Measurements from ENCODE around the gene TMEM205.
"Not testable (repeated sequence)": the region's sequence is repeated elsewhere in the genome, so short reads cannot be mapped to it uniquely, and the experiment has no call there.

TMEM205 gene

DNA sequence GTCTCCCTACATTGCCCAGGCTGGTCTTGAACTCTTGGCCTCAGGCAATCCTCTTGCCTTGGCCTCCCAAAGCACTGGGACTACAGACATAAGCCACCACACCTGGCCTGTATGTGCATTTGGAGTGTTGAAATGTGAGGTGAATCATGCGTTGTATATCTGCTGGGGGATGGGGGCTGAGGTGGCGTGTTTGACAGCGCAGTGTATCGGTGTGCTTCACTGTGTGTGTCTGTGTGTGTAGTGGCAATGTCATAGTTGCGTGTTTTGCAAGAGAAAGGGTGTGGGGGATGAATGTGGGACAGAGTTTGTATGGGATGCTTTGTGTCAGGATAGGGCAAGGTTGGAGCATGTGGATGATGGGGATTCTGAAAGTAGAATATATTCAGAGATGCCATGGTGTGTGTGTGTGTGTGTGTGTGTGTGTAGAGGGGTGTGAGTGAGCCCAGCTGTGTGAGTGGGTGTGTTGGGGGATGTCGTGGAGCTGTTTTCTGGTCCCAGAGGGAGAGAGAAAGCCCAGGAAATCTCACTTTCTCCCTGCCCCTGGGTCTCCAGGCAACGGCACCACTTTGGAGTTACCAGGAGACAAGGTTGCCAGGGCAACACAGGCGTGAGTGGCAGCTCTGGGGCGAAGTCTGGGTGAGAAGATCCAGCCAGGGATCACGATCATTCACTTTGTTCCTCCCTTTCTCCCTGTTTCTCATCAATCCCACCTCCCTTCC is 27.3 kb upstream of the TMEM205 start:
- DNase-seq = peak in 50 of 56 donors; percentile 13 to 86 (median 66)

DNA sequence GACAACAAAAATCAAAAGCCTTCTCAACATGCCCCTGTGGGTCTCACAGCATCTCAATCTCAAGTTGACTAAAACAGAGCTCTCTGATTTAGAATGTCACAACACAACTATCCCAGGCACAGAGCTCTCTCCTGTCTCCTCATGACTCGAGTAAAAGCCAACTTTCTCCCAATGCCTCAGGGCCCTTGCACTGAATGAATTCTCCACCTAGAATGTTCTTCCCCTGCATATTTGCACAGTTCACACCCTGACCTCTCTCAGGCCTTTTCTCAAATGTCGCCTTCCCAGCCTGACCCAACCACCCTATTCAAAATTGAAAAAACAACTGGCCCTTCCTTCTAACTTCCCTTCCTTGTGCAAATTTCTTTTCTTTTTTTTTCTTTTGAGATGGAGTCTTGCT is 24.7 kb upstream of the TMEM205 start:
- DNase-seq = no peak

DNA sequence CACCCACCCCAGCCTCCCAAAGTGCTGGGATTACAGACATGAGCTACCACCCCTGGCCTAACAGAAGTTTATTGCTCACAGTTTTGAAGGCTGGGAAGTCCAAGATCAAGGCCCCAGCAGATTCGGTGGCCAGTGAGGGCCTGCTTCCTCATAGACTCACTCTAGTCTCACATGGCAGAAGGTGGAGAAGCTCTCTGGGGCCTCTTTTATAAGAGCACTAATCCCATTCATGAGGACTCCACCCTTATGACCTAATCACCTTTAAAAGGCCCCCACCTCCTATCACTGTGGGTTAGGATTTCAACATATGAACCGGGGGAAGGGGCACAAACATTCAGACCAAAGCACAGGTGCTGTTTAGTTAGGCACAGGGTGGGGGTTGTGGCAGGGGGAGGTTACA is 21.5 kb upstream of the TMEM205 start:
- no peak for DNase-seq

DNA sequence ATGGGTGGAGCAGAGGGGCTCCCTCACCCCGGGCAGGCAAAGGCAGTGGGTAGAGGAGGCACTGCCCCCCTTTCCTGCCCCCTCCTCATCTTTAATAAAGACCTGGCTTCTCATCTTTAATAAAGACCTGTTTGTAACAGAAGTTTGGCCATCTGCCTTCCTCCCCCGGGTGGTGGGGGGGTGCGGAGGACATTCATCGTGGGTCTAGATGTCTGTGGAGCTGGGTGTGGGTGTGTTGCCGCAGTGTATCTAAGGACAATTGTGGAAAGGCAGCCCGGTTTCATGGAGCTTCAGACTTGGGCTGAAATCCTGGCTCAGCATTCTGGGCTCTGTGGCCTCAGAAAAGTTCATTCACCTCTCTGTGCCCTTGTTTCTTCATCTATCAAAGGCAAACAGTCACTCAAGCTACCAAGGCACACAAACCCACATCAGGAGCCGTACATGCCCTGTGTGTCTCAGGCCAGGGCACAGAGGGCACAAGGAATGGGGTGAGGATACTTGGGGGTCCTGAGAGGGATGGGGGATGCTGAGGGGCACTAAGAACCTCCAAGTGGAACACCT is 19.6 kb upstream of the TMEM205 start:
- DNase-seq = peak in 22 of 56 donors; percentile 11 to 53 (median 26)

DNA sequence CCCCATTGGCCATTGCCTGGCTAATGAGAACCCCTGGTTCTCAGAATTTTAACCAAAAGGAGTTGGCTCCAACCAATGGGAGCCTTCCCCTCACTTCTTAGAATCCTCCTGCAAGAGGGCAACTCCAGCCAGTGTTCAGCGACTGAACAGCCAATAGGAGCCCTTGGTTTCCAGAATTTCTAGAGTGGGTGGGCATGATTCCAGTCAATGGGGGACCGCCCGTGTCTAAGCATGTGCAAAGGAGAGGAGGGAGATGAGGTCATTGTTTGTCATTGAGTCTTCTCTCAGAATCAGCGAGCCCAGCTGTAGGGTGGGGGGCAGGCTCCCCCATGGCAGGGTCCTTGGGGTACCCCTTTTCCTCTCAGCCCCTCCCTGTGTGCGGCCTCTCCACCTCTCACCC is 18.9 kb upstream of the TMEM205 start:
- peak in 32 of 56 donors; percentile 3 to 68 (median 34) for DNase-seq

DNA sequence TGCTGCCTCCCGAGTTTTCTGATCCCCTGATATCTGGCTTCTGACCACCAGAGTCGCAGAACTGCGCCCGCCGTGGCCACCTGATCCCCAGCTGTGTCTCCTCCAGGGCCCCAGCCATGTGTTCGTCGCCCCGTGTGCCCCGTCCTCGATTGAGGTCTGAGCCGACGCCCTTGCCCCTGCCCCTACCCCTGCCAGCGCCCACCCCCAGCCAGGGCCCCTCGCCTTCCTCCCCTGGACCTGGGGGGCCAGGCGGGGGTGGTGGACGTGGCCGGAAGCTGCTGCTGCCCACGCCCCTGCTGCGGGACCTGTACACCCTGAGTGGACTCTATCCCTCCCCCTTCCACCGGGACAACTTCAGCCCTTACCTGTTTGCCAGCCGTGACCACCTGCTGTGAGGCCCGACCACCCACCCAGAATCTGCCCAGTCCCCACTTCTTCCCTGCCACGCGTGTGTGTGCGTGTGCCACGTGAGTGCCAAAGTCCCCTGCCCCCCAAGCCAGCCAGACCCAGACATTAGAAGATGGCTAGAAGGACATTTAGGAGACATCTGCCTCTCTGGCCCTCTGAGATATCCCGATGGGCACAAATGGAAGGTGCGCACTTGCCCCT is 18.3 kb upstream of the TMEM205 start:
- no peak for DNase-seq

DNA sequence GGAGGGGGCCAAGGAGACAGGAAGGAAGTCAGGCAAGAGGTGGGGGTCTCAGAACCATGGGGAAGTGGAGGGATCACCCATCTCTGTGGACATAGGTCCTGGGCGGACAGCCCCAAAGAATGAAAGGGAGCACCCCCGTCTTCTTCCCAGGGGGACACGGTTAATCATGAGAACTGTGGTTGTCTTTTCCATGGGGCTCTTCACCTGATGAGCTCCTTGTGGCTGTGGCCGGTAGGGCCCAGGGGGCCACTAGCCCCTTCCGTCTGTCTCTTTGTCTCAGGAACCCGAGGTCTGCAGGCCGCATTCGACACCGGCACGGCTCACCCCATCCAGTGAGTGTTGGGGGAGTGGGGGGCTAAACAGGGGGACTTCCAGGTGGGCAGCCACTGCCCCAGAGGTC is 17.8 kb upstream of the TMEM205 start:
- no peak for DNase-seq

DNA sequence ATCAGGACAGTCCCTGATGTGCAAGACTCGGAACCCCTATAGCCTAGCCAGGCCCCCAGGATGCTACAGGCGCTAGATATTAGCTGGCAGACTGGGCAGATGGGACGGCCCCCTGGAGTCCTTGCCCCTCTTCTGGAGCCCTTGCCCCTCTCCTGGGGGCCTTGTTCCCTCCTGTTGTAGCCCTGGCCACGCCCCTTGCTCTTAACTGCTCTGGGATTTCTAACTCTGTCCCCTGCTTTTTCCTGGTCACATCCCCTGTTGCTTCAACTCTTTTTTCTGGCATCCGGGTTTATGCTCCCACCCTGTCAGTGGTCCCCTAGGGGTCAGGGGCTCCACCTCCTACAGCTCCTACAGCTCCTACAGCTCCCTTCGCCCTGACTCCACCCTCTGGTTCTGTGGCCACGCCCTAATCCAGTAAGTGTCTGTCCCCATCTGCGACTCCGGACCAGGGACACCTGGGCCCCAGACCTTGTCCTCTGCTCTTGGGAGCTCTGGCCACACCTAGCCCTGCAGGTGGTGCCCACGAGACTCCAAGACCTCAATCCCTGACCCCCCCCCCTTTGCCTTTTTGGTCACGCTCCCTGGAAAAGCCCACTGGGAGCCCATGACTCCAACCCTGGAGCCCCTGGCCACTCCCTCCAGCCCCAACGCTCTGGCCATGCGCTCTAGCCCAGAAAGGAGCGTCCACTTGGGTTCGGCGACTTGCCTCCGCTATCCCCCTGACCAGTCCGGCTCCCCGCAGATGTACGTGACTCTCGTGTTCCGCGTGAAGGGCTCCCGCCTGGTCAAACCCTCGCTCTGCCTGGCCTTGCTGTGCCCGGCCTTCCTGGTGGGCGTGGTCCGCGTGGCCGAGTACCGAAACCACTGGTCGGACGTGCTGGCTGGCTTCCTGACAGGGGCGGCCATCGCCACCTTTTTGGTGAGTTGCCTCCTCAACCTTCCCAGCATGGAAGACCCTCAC is 16.0 kb upstream of the TMEM205 start:
- DNase-seq = no peak

DNA sequence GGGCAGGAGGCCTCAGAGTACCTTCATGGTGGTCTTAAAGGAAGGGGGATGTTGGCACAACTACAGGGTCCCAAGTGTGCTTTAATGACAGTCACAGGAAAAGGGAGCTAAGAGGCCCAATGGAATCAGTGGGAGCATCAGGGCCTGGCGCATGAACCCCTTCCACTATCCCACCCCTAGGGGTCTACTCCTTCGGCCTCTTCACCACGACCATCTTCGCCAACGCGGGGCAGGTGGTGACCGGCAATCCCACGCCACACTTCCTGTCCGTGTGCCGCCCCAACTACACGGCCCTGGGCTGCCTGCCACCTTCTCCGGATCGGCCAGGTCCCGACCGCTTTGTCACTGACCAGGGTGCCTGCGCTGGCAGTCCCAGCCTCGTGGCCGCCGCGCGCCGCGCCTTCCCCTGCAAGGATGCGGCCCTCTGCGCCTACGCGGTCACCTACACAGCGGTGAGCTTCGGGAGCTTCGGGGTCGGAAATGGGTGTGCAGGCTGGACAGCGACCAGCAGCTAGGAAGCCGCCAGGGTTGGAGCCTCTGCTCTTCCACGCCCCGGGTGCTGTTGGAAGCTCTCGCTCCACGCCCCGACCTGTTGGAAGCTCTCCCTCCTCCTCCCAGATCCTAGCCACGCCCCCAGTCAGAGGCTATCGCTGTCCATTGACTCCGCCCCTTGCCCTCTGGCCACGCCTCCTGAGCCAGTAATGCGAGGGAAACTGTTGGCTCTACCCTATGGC is 15.1 kb upstream of the TMEM205 start:
- peak in 2 of 56 donors; percentile 31 to 38 for DNase-seq

DNA sequence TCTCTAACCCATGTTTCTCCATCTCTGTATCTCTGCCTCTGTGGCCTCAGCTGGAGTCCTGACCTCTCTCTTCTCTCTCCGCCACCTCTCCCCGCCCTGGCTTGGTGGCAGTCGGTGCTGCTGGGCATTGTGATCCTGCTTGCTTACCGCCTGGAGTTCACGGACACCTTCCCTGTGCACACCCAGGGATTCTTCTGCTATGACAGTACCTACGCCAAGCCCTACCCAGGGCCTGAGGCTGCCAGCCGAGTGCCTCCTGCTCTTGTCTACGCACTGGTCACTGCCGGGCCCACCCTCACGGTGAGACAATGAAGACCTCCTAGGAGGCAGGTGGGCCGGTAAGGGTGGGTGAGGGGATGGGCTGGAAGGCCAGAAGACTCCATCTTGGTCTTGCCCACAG is 13.4 kb upstream of the TMEM205 start:
- no peak for DNase-seq

DNA sequence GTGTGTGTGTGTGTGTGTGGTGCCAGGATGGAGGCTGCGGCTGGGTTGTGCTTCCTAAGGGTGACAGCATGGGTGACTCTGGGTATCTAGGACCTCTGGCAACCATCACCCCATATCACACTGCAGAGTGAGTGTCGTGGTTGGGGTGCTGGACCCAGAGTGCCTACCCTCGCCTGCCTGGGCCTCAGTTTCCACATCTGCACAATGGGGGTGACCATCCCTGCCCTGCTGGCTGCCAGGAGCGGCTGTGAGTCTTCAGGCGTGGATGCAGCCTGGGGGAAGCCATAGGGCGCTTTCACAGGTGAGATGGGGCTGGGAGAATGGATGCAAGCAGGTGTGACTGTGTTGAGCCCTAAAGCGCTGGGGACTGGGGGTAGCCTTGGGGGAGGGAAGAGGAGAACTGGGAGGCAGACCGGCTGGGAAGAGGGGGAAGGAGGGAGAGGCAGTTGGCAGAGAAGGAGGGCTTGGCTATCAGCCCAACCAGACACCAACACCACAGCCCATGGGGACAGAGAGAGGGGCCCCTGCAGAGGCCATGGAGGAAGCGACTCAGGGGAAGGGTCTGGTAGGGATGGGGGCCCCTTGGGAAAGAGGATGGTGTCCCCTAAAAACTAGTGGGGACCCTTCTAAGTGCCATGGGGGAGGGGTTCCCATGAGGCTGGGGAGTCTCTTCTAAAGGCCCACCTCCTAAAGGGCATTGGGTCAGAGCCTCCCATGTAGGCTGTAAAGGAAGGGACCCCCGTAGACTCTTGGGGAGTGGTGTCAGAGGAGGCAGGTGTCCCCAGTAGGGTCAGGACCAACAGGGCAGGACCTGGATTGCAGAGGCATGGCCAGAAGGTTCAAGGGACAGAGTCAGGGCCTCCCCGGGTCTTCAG is 10.8 kb upstream of the TMEM205 start:
- DNase-seq = no peak

DNA sequence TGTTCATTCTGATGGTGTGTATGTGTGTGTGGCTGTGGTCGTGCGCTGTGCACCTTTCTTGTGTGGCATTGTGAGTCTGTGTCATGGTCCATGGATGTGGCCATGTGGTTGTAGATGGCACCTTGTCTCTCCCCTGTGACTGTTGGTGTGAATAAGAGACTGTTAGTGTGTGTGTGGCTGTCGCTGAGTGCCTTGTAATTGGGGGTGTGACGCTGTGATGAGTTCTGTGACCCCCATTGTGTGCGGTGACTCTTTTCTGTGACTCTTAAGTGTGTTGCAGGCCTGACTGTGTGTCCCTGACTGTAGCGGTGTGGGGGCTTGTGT is 10.0 kb upstream of the TMEM205 start:
- no peak for DNase-seq

DNA sequence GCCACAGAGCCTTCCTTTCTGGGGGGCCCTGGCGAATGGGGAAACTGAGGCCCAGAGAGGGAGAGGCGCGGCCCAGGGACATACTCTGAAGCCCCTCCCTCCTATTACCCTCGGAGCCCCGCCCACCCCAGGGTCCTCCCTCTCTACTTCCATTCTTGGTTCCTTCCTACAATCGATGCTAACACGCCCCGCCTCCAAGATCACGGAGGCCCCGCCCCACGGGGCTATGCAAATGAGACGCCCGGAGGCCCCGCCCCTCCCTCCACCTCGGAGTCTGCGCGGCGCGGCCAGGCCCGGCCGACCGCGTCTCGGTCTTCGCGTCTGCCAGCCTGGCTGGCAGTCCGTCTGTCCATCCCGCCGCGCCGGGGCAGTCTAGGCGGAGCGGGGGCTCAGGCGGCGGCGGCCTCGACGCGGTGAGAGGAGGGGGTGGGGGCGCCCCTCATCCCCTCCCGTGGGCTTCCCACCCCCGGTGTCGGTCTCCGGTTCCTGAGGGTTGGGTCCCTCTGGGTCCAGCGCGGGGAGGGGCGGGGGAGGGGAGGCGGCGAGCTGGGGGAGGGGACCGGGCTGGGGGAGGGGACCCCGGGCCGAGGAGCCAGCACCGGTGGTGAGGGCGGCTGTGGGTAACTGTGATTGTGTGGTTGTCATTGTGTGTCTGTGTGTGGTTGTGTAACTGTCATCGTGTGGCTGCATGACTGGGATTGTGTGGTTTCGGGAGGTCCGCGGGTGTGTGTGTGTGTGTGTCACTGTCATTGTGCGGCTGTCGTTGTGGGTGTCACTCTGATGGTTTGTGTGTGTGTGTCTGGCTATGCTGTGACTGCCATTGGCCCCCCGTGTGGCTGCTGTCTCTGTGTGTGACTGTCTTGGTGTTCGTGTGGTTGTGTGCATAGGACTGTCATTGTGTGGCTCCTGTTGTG is 9.3 kb upstream of the TMEM205 start, which contains the start of gene PLPPR2:
Gene PLPPR2, plus strand, starts transcription at position 273 of the 914 bp plus-strand sequence. CDS start 2,242 bp downstream, outside the sequence.
- DNase-seq = peak in 54 of 56 donors; percentile 24 to 96 (median 82)

DNA sequence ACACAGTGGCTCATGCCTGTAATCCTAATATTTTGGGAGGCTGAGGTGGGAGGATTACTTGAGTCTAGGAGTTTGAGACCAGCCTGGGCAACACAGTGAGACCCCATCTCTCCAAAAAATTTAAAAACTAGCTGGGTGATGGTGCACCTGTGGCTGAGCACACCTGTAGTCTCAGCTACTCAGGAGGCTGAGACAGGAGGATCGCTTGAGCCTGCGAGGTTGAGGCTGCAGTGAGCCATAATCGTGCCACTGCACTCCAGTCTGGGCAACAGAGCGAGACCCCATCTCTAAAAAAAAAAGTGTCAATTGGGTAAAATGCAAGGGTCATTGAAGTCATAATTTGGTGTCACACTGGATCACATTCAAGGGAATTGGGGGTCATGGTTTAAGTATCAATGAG is 8.0 kb upstream of the TMEM205 start:
- not testable (repeated sequence) for DNase-seq

DNA sequence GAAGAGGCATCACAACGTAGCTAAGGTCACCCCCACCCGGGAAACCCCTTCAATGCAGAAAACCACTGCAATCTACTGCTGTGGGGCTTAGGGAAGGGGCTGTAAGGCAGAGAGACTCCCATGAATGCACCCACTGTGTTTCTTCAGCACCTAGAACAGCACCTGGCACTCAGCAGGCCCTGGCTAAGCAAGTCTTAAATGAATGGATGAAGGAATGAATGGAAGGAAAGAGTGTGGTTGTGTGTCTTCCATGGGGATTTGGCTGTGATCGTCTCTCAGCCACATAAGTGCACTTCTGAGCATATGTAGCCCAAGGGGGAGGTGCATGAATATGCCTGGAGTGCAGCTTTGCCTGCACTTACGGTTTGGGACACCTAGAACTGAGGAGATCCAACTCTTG is 3.1 kb upstream of the TMEM205 start:
- DNase-seq = no peak

DNA sequence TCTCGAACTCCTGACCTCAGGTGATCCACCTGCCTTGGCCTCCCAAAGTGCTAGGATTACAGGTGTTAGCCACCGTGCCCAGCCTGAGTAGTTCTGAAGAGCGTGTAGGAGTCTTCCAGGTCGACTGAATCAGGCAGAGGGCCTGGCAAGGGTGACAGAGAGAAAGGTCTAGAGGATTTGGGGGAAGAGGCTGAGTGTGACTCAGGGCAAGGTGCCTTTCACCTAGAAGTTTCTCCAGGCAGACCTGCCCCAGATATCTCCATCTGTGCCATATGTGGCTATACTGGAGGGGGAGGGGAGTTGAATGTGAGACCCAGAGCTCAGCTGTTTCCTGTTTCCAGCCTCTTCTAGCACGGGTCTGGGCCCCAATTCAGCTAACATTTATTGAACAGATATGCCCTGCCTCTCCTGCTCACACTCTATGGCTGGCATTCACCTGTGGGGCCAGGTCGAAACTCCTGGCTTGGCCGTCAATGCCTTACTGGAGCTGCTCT is 1.5 kb upstream of the TMEM205 start:
- no peak for DNase-seq

DNA sequence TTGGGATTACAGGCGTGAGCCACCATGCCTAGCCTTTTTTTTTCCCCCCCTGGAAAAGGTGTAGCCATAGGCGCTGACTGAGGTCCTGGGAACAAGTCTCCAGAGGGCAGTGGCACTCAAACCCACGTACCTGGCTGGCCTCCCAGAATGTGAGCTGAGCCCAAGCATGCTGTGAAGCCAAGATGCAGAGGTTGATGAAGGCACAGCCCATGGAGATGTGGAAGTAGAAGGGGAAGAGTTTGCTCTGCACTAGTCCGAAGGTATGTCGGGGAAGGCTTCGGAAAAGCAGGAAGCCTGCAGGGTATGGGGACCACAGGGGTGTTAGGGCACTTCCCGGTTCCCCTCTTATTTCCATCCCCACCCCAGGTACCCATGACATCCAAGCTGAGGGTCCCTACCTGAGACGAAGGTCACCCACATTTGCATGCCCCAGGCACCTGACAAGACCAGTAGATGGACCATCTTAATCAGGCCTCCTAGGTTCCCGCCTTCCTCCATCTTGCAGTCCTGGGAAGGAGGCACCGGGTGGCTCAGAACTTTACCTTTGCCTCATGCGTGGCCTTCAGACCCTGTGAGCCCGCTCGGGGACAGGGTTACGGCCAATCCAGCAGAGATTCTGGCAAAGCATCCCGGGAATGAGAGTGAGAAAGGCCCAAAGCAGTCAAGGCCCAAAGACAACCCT is 805 bp downstream of the TMEM205 start:
- DNase-seq = no peak

DNA sequence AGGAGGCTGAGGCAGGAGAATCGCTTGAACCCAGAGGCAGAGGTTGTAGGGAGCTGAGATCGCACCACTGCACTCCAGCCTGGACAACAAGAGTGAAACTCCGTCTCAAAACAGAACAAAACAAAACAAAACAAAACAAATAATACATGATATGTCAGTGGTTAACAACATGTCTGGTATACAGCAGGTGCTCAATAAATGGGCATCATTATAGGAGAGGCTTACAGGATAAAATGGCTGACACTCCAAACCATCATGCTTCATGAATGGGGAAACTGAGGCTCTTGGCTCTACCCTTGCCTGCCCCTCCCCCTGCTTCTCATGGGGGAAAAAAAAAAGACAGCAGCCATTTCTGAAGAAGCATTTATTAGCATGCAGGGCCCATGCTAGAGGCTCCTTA is 3.6 kb downstream of the TMEM205 start:
- DNase-seq = no peak
